Fibroblast of the aortic adventitia (primary cell): ENCODE measurements around the gene POLH. TPM values are rescaled to one million over a fixed set of nuclear protein-coding genes. Genes with fewer than 3 reads are reported as not detected.
A peak's percentile ranks its signal among the peaks of the same experiment; 100 is the strongest.

ENCODE experiments used
- DNase-seq: peaks from one replicate; pipeline ENCODE4 v3.0.0-alpha.2; 2010; ENCODE audit warnings: low read depth
- H3K4me3 ChIP-seq: 2 replicates; pipeline ENCODE4 v1.5.1; 2011; ENCODE audit warnings: low read depth, mild to moderate bottlenecking, control low read depth, low read length, moderate library complexity
- total RNA-seq: library from RNA; depleted of rRNA; stranded (reverse); fragments of >200 nt; gene quantifications from 2 replicates; pipeline ENCODE4 v1.2.3, GENCODE V29; 2012; ENCODE audit warnings: low replicate concordance
- TF ChIP-seq, protein P1 (sequence below): IDR thresholded peaks from 2 replicates; pipeline ENCODE4 v1.5.1; 2011; ENCODE audit warnings: mild to moderate bottlenecking, low read length, control low read depth, inconsistent platforms; ENCODE audit not compliant: insufficient read depth

POLH gene
- total RNA-seq, 1 donor: 30.6 TPM

DNA sequence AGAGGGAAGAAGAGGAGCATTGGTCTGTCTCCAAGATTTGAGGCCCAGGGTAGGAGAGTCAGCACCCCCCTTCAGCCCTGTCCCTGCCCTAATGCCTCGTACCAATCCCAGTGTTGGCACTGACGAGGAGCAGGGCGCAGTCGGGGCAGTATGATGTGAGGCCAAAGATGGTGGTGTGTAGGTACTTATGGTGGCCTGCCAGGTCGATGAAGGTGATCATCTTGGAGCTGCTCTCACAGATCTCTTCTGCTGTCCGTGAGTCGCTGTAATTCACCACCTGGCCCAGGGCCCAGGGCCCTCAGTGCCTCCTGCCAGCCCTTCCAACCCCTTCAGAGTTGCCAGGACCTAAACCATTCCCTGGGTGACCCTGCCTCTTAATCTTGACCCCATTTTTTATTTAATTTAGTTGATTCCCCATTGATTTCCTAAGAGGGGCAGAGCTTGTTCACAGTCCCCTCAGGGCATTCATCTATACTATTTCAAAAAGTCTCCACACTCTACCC lies 48.9 kb downstream of the POLH start:
- no peak for DNase-seq
- no peak overlapping the region for H3K4me3 ChIP-seq
- TF ChIP-seq, protein P1, sequence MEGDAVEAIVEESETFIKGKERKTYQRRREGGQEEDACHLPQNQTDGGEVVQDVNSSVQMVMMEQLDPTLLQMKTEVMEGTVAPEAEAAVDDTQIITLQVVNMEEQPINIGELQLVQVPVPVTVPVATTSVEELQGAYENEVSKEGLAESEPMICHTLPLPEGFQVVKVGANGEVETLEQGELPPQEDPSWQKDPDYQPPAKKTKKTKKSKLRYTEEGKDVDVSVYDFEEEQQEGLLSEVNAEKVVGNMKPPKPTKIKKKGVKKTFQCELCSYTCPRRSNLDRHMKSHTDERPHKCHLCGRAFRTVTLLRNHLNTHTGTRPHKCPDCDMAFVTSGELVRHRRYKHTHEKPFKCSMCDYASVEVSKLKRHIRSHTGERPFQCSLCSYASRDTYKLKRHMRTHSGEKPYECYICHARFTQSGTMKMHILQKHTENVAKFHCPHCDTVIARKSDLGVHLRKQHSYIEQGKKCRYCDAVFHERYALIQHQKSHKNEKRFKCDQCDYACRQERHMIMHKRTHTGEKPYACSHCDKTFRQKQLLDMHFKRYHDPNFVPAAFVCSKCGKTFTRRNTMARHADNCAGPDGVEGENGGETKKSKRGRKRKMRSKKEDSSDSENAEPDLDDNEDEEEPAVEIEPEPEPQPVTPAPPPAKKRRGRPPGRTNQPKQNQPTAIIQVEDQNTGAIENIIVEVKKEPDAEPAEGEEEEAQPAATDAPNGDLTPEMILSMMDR: no peak

DNA sequence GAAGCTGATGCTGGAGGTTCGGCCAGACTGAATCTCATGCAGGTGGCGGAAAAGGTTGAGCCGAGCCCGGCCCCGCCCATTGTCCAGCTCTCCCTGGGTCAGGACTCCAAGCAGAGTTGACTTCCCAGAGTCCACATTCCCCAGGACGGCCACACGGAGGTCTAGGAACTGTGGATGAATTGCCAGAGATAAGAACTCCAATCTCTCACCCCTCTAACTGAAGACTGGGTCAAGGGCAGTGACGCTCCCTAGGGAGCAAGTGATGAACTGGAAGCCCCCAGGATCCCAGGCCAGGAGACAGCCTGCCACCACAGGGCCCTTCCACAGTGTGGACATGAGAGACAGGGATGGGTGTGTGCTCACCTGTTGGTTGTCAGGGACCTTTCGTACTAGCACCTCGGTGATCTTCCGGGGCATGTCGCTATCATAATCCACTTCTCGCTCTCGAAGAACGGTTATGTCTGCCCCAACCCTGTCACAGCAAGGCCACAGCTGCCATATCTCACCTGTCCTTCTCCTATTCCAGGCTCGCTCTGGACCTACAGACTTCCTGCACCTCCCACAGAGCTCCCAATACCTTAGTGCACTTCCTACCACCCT lies 49.5 kb downstream of the POLH start:
- DNase-seq: no peak
- TF ChIP-seq, protein P1: no peak
- no peak overlapping the region for H3K4me3 ChIP-seq

DNA sequence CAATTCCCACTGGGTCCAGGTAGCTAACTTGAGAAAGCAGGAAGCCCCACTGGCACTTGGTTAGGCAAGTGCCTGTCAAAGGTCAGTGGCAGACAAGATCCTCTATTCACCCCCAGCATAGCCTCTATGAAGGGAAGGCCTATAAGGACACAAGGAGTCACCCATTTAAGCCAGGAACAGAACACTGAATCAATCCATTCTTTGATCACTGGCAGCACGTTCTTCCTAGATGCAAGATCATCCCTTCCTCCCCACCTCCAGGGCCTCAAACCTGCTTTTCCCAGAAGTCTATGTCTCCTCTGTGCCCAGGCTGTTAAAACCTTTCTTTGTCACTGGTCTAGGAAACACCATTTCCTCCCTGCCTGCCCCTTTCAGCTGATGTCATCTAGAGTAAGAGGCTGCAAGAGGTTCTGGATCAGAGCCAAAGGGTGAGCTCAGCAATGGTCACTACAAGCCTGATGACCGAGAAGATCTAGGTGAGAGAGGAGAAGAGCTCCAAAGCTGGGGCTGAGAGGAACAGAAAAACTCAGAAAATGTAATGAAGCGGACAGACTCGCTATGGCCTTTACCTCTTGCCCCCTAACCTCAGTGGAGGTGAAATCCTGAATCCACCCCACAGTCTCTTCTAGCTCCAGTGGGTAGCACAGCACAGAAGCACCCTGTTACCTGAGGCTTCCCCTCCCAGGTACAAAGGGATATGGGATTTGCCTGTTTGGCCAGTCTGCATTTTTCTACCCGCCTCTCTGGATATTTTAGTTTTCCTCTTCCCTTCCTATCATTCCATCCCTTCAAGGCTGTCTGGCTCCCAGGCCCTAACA lies 51.2 kb downstream of the POLH start:
- peak; percentile 98 for DNase-seq
- peak overlapping the region; percentile 91 for H3K4me3 ChIP-seq
- TF ChIP-seq, protein P1: no peak

DNA sequence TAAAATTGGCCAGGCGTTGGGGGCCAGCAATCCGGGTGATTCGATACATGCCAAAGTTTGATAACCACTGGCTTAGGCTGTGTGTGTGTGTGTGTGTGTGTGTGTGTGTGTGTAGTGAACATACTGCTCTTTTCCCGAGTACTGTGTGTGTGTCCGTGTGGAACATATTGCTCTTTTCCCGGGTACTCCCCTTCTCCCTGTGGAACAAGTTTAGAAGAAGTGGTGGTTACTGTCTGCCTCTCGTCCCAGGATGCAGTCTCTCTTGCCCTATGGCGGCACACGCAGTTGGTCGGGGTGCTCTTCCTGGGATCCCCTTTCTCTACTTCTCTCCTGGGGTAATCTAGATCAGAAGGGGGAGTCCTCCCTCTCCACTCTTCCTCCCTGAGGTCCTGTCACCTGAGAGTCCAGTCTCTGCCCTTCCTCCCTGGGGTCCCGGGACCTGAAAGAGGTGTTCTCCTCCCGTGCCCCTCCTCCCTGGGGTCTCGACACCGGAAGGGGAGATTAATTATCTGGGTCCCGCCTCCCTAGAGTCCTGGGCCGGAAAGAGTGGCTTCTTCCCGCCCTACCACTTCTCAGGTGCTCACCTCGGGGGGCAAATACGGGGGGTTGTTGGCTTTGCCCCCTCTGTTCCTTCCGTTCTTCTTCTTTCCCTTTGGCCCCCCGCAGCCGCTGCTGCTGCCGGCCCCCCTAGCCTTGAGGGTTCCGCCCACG lies 52.6 kb downstream of the POLH start:
- peak overlapping the region; percentile 91 for H3K4me3 ChIP-seq
- peak; percentile 58 for DNase-seq
- TF ChIP-seq, protein P1: no peak

DNA sequence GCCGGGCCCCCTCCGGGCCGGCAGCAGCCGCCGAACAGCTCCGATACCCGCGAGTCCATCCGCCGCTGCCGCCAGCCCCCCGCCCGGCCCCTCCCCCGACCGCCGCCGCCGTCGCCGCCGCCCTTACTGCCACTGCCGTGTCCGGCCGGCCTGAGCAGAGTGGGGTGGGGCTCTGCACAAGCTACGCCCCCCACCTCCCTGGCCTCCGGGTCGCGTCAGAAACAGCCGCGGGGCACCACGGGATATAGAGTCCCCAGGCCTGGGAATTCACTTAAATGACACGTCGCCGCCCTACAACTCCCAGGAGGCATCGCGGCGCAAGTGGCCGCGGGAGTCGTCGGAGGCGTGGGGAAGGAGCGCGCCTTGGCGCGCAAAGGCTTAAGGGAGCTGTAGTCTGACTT lies 53.1 kb downstream of the POLH start, which contains the start of gene GTPBP2:
Gene GTPBP2, minus strand, starts transcription at position 161 of the 401 bp plus-strand sequence. Its CDS starts 102 bp downstream, at position 59.
- DNase-seq: peak; percentile 99
- H3K4me3 ChIP-seq: peak within 1 kb of the TSS; percentile 91
- TF ChIP-seq, protein P1: no peak

DNA sequence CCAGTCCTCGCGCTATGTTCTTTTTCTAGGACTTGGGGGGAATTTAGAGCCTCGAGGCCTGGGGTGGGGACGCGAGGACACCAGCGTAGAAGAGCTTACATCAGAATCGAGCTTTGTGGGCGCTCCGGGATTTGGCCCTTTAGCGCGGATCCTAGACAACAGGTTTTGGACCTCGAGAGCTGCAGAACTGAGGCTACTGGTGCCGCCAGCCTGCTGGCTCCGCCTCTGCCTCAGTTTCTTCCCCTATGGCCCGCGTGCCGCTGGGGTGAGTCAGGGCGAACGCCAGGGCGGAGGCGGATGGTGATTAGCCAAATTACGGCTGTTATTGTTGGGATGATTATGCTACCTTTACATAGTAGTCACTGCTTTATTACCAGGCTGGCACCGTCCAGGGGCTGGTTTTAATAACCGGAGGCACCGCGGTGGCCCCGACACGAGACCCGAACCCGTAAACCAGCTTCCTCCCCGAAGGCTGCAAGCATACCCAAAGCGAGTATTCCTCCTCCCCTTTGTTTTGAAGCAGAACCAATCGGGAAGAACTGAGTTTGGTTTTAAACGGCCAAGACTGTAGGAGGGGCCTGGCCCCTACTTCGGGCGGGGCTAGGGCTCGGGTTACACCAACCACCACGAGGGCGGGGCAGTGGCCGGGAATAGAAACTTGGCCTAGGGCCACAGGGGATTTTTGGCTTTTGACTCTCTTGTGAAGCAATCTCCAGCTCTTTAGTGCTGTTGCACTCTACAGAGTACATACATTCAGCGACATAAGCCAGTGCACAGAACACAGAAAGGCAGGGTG lies 53.7 kb downstream of the POLH start:
- TF ChIP-seq, protein P1: no peak
- DNase-seq: peak; percentile 99
- H3K4me3 ChIP-seq: peak overlapping the region; percentile 84
